HCT116 (cell line): ENCODE data around the gene TMEM269. TPM values are rescaled to one million over a fixed set of nuclear protein-coding genes. Genes with fewer than 3 reads are reported as not detected.

Source experiments
- ATAC-seq: fragments of 200-7000 bp; cut with Tn5 transposase; 2 replicates; pipeline ENCODE4 v1.9.1; 2020; ENCODE audit warnings: mild to moderate bottlenecking, moderate library complexity
- BruUV-seq: library from RNA; stranded (reverse); fragments of 400-500 nt; replicated peaks from 2 replicates; lab custom pipeline; 2021; lab: Mats Ljungman, UMichigan
- CTCF ChIA-PET: fragments of 300-600 bp; sonication (Branson Sonifier 250); formaldehyde crosslinking; loops from one replicate; lab custom pipeline; 2021; ENCODE audit warnings: antibody characterized with exemption; lab: Charles Lee
- POLR2A ChIA-PET: fragments of 300-600, 350-600 bp; sonication (Branson Sonifier 250); formaldehyde crosslinking; loops from one replicate; lab custom pipeline; 2021; ENCODE audit warnings: antibody characterized with exemption; lab: Charles Lee
- RAD21 ChIA-PET, 2 experiments: fragments of 300-600 bp; sonication (Branson Sonifier 250); formaldehyde crosslinking; loops; one replicate each; lab custom pipeline; 2023; ENCODE audit warnings: low total read pairs in 2 of 2; ENCODE audit not compliant: uncharacterized antibody in 2 of 2, unreplicated experiment in 2 of 2, low non-redundant PET in 1 of 2; lab: Charles Lee
- DNase-seq: peaks from one replicate; pipeline ENCODE4 v3.0.0-alpha.2; 2010; ENCODE audit warnings: low read depth, low spot score
- H2AFZ ChIP-seq: fragments of 200-600 bp; shearing (Covaris generic), sonication (generic); 2 replicates; pipeline ENCODE4 v1.6.1; 2017; ENCODE audit warnings: low read depth, mixed run types, mixed read lengths, antibody characterized with exemption, low read length; ENCODE audit not compliant: poor library complexity, severe bottlenecking
- H3K27ac ChIP-seq: 2 replicates; pipeline ENCODE4 v1.5.1; 2012; ENCODE audit warnings: low read depth, low read length
- H3K27me3 ChIP-seq: fragments of 200-600 bp; sonication (generic); 2 replicates; pipeline ENCODE4 v1.6.1; 2016; ENCODE audit warnings: mixed run types, low read length, mixed read lengths; ENCODE audit not compliant: insufficient read depth
- H3K36me3 ChIP-seq, 2 experiments: fragments of 200-500 bp in 1 of 2; fragments of 200-600 bp in 1 of 2; sonication (Bioruptor generic) in 1 of 2; sonication (generic) in 1 of 2; 2 replicates each; pipeline versions ENCODE4 v1.5.1 to v1.6.1; 2014 to 2016; ENCODE audit warnings: low read length in 2 of 2, inconsistent platforms in 1 of 2, mixed read lengths in 1 of 2, mixed run types in 1 of 2; ENCODE audit not compliant: insufficient read depth in 2 of 2, control insufficient read depth in 1 of 2
- H3K4me1 ChIP-seq, 2 experiments: fragments of 200-600 bp in 1 of 2; sonication (generic) in 1 of 2; 2 replicates each; pipeline versions ENCODE4 v1.5.1 to v1.6.1; 2012 to 2017; ENCODE audit warnings: low read length in 2 of 2, inconsistent platforms in 1 of 2, mild to moderate bottlenecking in 1 of 2, mixed read lengths in 1 of 2, mixed run types in 1 of 2, moderate library complexity in 1 of 2; ENCODE audit not compliant: insufficient read depth in 2 of 2, control insufficient read depth in 1 of 2
- H3K4me2 ChIP-seq: fragments of 200-600 bp; sonication (generic); 2 replicates; pipeline ENCODE4 v1.6.1; 2017; ENCODE audit warnings: mixed run types, low read length, mixed read lengths
- H3K4me3 ChIP-seq, 2 experiments: fragments of 200-600 bp in 1 of 2; sonication (generic) in 1 of 2; replicated peaks in 1 of 2; 2 replicates each; pipeline ENCODE4 v1.5.1; 2011 to 2016; ENCODE audit warnings: low read length in 2 of 2, control low read depth in 1 of 2, low read depth in 1 of 2, mild to moderate bottlenecking in 1 of 2, mixed read lengths in 1 of 2, mixed run types in 1 of 2
- H3K79me2 ChIP-seq: fragments of 200-600 bp; sonication (generic); 2 replicates; pipeline ENCODE4 v1.6.1; 2017; ENCODE audit warnings: mild to moderate bottlenecking, mixed run types, low read length, moderate library complexity, mixed read lengths; ENCODE audit not compliant: insufficient read depth
- H3K9ac ChIP-seq: fragments of 200-600 bp; sonication (generic); 2 replicates; pipeline ENCODE4 v1.6.1; 2016; ENCODE audit warnings: low read length, mixed read lengths
- H3K9me2 ChIP-seq: fragments of 200-600 bp; sonication (generic), shearing (Covaris generic); 2 replicates; pipeline ENCODE4 v1.6.1; 2017; ENCODE audit warnings: mixed run types, mild to moderate bottlenecking, moderate library complexity; ENCODE audit not compliant: insufficient read depth
- H3K9me3 ChIP-seq, 2 experiments: fragments of 200-500 bp in 1 of 2; fragments of 200-600 bp in 1 of 2; sonication (Bioruptor generic) in 1 of 2; sonication (generic) in 1 of 2; 2 replicates each; pipeline ENCODE4 v1.6.1; 2014 to 2017; ENCODE audit warnings: low read length in 2 of 2, mixed read lengths in 2 of 2, inconsistent platforms in 1 of 2, low read depth in 1 of 2, mild to moderate bottlenecking in 1 of 2, mixed run types in 1 of 2, moderate library complexity in 1 of 2; ENCODE audit not compliant: control insufficient read depth in 1 of 2, insufficient read depth in 1 of 2
- H4K20me1 ChIP-seq: fragments of 200-600 bp; sonication (generic), shearing (Covaris generic); 2 replicates; pipeline ENCODE4 v1.6.1; 2017; ENCODE audit warnings: mixed run types, mild to moderate bottlenecking, moderate library complexity; ENCODE audit not compliant: insufficient read depth
- EZH2phosphoT487 ChIP-seq: fragments of 200-600 bp; IDR thresholded peaks from 2 replicates; pipeline ENCODE4 v1.6.1; 2018; ENCODE audit warnings: antibody characterized with exemption, borderline replicate concordance
- FOSL1 ChIP-seq: IDR thresholded peaks from 2 replicates; pipeline ENCODE4 v1.6.1; 2012; ENCODE audit warnings: low read depth
- JUND ChIP-seq: IDR thresholded peaks from 2 replicates; pipeline ENCODE4 v1.6.1; 2012
- RAD21 ChIP-seq: IDR thresholded peaks from 2 replicates; pipeline ENCODE4 v1.6.1; 2012; ENCODE audit warnings: low read depth, mild to moderate bottlenecking
- SIN3A ChIP-seq: IDR thresholded peaks from 2 replicates; pipeline ENCODE4 v1.6.1; 2012; ENCODE audit warnings: low read depth
- SP1 ChIP-seq: IDR thresholded peaks from 2 replicates; pipeline ENCODE4 v1.6.1; 2012; ENCODE audit warnings: low read depth
- SRF ChIP-seq: IDR thresholded peaks from 2 replicates; pipeline ENCODE4 v1.6.1; 2012; ENCODE audit warnings: low read depth
- ZFX ChIP-seq: fragments of 450-650 bp; IDR thresholded peaks from 2 replicates; pipeline ENCODE4 v1.6.1; 2017
- ZNF274 ChIP-seq: fragments of 200-500 bp; sonication (Bioruptor generic); IDR thresholded peaks from 2 replicates; pipeline ENCODE4 v1.6.1; 2014; ENCODE audit warnings: mild to moderate bottlenecking, low read depth, low read length, inconsistent platforms
- intact Hi-C: fragments of 100-400 bp; cut with micrococcal nuclease; formaldehyde crosslinking; loops from 2 replicates; pipeline ENCODE4 v1.10.0; 2022
- total RNA-seq: library from RNA; stranded (reverse); gene quantifications from one replicate; pipeline ENCODE4 v1.2.1, GENCODE V29; 2021; ENCODE audit not compliant: unreplicated experiment
- TF ChIP-seq, protein P1 (sequence below): IDR thresholded peaks from 2 replicates; pipeline ENCODE4 v1.6.1; 2012
- TF ChIP-seq, protein P2 (sequence below): IDR thresholded peaks from 2 replicates; pipeline ENCODE4 v1.6.1; 2012
- TF ChIP-seq, protein P3 (sequence below), 3 experiments: fragments of 200-600 bp in 1 of 3; sonication (generic) in 1 of 3; IDR thresholded peaks in 2 of 3; conservative IDR thresholded peaks in 1 of 3; 2 replicates each; pipeline ENCODE4 v1.5.1; 2012 to 2017; ENCODE audit warnings: low read depth in 2 of 3, low read length in 2 of 3, antibody characterized with exemption in 1 of 3, borderline replicate concordance in 1 of 3, control low read depth in 1 of 3, mild to moderate bottlenecking in 1 of 3, mixed read lengths in 1 of 3, mixed run types in 1 of 3, moderate library complexity in 1 of 3; ENCODE audit not compliant: insufficient read depth in 1 of 3
- TF ChIP-seq, protein P4 (sequence below): IDR thresholded peaks from 2 replicates; pipeline ENCODE4 v1.6.1; 2011; ENCODE audit warnings: mild to moderate bottlenecking, low read length, moderate library complexity; ENCODE audit not compliant: insufficient replicate concordance; ENCODE audit errors: extremely low read depth

The TMEM269 gene
- total RNA-seq, 1 experiment from 2014 or later, result 0.34 TPM

DNA sequence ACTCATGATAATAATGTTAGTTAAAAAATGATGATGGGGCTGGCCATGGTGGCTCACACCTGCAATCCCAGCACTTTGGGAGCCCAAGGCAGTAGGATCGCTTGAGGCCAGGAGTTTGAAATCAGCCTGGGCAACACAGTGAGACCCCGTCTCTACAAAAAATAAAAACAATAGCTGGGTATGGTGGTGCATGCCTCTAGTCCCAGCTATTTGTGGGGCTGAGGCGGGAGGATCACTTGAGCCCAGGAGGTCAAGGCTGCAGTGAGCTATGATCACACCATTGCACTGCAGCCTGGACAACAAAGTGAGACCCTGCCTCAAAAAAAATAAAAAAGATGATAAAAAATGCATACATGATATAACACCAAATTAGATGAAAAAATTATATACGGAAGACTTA, 23.2 kb upstream of the TMEM269 start:
- Histone ChIP-seq H3K9me2 (no peaks in the 10 kb centered on the region), H3K27me3 (no peaks in the 10 kb centered on the region), H3K79me2 (peaks cover 10% of the 10 kb centered on the region), H3K27ac (no peak overlapping the region), H3K9ac (no peak overlapping the region), H3K9me3 (no peaks in the 10 kb centered on the region), H3K4me1 (peaks cover 5 to 16% of the 10 kb centered on the region in 2 experiments; a peak in 3 of 4 replicates), H3K4me2 (no peak overlapping the region), H3K4me3 (no peak overlapping the region), H3K36me3 (peaks cover 0 to 7% of the 10 kb centered on the region in 2 experiments; a peak in 2 of 4 replicates), H4K20me1 (no peaks in the 10 kb centered on the region; the same call in 1 of the 2 replicates), H2AFZ (no peak overlapping the region)
- ChIA-PET CTCF (no interaction called here), RAD21 (no interaction called here), POLR2A (no interaction called here)
- DNase-seq, result no peak
- BruUV-seq, result no TSS peak
- no peak for ATAC-seq
- intact Hi-C loops, result loop anchor here (10.0 kb wide), 1 partner anchor 1417 kb away; no protein-coding TSS in a partner anchor
- TF ChIP-seq, protein P1, sequence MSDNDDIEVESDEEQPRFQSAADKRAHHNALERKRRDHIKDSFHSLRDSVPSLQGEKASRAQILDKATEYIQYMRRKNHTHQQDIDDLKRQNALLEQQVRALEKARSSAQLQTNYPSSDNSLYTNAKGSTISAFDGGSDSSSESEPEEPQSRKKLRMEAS, result no peak
- TF ChIP-seq, protein P2, sequence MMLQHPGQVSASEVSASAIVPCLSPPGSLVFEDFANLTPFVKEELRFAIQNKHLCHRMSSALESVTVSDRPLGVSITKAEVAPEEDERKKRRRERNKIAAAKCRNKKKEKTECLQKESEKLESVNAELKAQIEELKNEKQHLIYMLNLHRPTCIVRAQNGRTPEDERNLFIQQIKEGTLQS, result no peak
- no peak for TF ChIP-seq ZNF274
- no peak for TF ChIP-seq FOSL1
- no peak for TF ChIP-seq EZH2phosphoT487
- no peak for TF ChIP-seq SP1
- TF ChIP-seq RAD21, result no peak
- no peak for TF ChIP-seq JUND
- TF ChIP-seq, protein P3, sequence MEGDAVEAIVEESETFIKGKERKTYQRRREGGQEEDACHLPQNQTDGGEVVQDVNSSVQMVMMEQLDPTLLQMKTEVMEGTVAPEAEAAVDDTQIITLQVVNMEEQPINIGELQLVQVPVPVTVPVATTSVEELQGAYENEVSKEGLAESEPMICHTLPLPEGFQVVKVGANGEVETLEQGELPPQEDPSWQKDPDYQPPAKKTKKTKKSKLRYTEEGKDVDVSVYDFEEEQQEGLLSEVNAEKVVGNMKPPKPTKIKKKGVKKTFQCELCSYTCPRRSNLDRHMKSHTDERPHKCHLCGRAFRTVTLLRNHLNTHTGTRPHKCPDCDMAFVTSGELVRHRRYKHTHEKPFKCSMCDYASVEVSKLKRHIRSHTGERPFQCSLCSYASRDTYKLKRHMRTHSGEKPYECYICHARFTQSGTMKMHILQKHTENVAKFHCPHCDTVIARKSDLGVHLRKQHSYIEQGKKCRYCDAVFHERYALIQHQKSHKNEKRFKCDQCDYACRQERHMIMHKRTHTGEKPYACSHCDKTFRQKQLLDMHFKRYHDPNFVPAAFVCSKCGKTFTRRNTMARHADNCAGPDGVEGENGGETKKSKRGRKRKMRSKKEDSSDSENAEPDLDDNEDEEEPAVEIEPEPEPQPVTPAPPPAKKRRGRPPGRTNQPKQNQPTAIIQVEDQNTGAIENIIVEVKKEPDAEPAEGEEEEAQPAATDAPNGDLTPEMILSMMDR (IDR thresholded peaks at IDR 0.05 in 2 of 3, conservative IDR thresholded peaks at IDR 0.05 in 1 of 3; ENCODE audit: borderline replicate concordance in 1 of 3, insufficient read depth in 1 of 3, low read depth in 2 of 3, low read length in 2 of 3), result no peak
- TF ChIP-seq SIN3A, result no peak
- TF ChIP-seq ZFX, result no peak
- no peak for TF ChIP-seq SRF
- TF ChIP-seq, protein P4, sequence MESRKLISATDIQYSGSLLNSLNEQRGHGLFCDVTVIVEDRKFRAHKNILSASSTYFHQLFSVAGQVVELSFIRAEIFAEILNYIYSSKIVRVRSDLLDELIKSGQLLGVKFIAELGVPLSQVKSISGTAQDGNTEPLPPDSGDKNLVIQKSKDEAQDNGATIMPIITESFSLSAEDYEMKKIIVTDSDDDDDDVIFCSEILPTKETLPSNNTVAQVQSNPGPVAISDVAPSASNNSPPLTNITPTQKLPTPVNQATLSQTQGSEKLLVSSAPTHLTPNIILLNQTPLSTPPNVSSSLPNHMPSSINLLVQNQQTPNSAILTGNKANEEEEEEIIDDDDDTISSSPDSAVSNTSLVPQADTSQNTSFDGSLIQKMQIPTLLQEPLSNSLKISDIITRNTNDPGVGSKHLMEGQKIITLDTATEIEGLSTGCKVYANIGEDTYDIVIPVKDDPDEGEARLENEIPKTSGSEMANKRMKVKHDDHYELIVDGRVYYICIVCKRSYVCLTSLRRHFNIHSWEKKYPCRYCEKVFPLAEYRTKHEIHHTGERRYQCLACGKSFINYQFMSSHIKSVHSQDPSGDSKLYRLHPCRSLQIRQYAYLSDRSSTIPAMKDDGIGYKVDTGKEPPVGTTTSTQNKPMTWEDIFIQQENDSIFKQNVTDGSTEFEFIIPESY, result no peak
